Measurements from ENCODE around the gene RASAL2. TPM values are rescaled to one million over a fixed set of nuclear protein-coding genes. Genes with fewer than 3 reads are reported as not detected.

Gene RASAL2
- total and polyA plus RNA-seq, 2 donors (not counting 1 experiment from before 2014, with no cell fraction given), result 0.12 TPM; not detected in 1

GRCh38 chr1:178354816-178355215 lies 260.9 kb downstream of the RASAL2 start:
- 80% methylated on average over 1 of the region's 3 CpGs for WGBS (ENCODE audit: insufficient coverage)
- ChIA-PET POLR2A (no interaction called here), CTCF (no interaction called here)
- H3K36me3 ChIP-seq (replicated peaks in 1 of 2; ENCODE audit: control extremely low read depth in 1 of 2, control insufficient read depth in 1 of 2, extremely low read depth in 1 of 2, insufficient read depth in 2 of 2, low read length in 1 of 2), result no peaks in the 10 kb centered on the region
- no peak overlapping the region for H3K4me3 ChIP-seq (ENCODE audit: control extremely low read depth in 1 of 5, extremely low read depth in 1 of 5, insufficient read depth in 1 of 5, low read depth in 2 of 5, low read length in 4 of 5)
- no peaks in the 10 kb centered on the region for H3K4me1 ChIP-seq (ENCODE audit: control insufficient read depth in 2 of 2, insufficient read depth in 2 of 2, low read length in 2 of 2)
- H3K27me3 ChIP-seq (replicated peaks in 1 of 4; ENCODE audit: control extremely low read depth in 1 of 4, control insufficient read depth in 3 of 4, insufficient read depth in 4 of 4, low read length in 3 of 4), result no peaks in the 10 kb centered on the region
- DNase-seq (no peak), ATAC-seq (ENCODE audit: low read depth) (no peak)
- Mint-ChIP-seq H3K4me3 (no peak overlapping the region), H3K27me3 (peaks cover 7% of the 10 kb centered on the region), H3K27ac (no peak overlapping the region), H3K9me3 (ENCODE audit: insufficient read depth) (peaks cover 6% of the 10 kb centered on the region), H3K4me1 (no peaks in the 10 kb centered on the region)
- H3K9me3 ChIP-seq (ENCODE audit: control extremely low read depth in 1 of 3, control insufficient read depth in 2 of 3, insufficient read depth in 1 of 3, low read length in 2 of 3), result peaks cover 0 to 12% (median 9%) of the 10 kb centered on the region in 3 donors
- TF ChIP-seq CTCF (IDR thresholded peaks at IDR 0.05) (no peak), EZH2 (IDR thresholded peaks at IDR 0.05; ENCODE audit: borderline replicate concordance, insufficient read depth, low read depth, low read length, poor library complexity, severe bottlenecking) (no peak)
- H4K20me1 ChIP-seq (ENCODE audit: control insufficient read depth, insufficient read depth, low read length, poor library complexity, severe bottlenecking), result no peaks in the 10 kb centered on the region
- no peak overlapping the region for H3K9ac ChIP-seq (ENCODE audit: low read length)
- no peak overlapping the region for H3K4me2 ChIP-seq (replicated peaks; ENCODE audit: low read depth, low read length, poor library complexity, severe bottlenecking)
- intact Hi-C loops (cut with micrococcal nuclease), result no loop called here
- H3K27ac ChIP-seq (ENCODE audit: low read length in 2 of 2), result no peak overlapping the region
- no peak overlapping the region for H2AFZ ChIP-seq (ENCODE audit: insufficient read depth, low read depth, low read length, poor library complexity, severe bottlenecking)
- no peaks in the 10 kb centered on the region for H3K79me2 ChIP-seq (ENCODE audit: control insufficient read depth, insufficient read depth, low read length)

GRCh38 chr1:178356299-178356698 lies 262.4 kb downstream of the RASAL2 start:
- no peak overlapping the region for H3K4me3 ChIP-seq (ENCODE audit: control extremely low read depth in 1 of 5, extremely low read depth in 1 of 5, insufficient read depth in 1 of 5, low read depth in 2 of 5, low read length in 4 of 5)
- H3K4me1 ChIP-seq (ENCODE audit: control insufficient read depth in 2 of 2, insufficient read depth in 2 of 2, low read length in 2 of 2), result no peaks in the 10 kb centered on the region
- no peak overlapping the region for H3K9ac ChIP-seq (ENCODE audit: low read length)
- H3K36me3 ChIP-seq (replicated peaks in 1 of 2; ENCODE audit: control extremely low read depth in 1 of 2, control insufficient read depth in 1 of 2, extremely low read depth in 1 of 2, insufficient read depth in 2 of 2, low read length in 1 of 2), result no peaks in the 10 kb centered on the region
- no peaks in the 10 kb centered on the region for H4K20me1 ChIP-seq (ENCODE audit: control insufficient read depth, insufficient read depth, low read length, poor library complexity, severe bottlenecking)
- no peaks in the 10 kb centered on the region for H3K27me3 ChIP-seq (replicated peaks in 1 of 4; ENCODE audit: control extremely low read depth in 1 of 4, control insufficient read depth in 3 of 4, insufficient read depth in 4 of 4, low read length in 3 of 4)
- no peaks in the 10 kb centered on the region for H3K79me2 ChIP-seq (ENCODE audit: control insufficient read depth, insufficient read depth, low read length)
- Mint-ChIP-seq H3K4me3 (no peak overlapping the region), H3K27ac (no peak overlapping the region), H3K27me3 (peaks cover 4% of the 10 kb centered on the region), H3K9me3 (ENCODE audit: insufficient read depth) (peaks cover 6% of the 10 kb centered on the region), H3K4me1 (no peaks in the 10 kb centered on the region)
- H3K4me2 ChIP-seq (replicated peaks; ENCODE audit: low read depth, low read length, poor library complexity, severe bottlenecking), result no peak overlapping the region
- ChIA-PET POLR2A (no interaction called here), CTCF (no interaction called here)
- no peak overlapping the region for H2AFZ ChIP-seq (ENCODE audit: insufficient read depth, low read depth, low read length, poor library complexity, severe bottlenecking)
- peaks cover 0 to 12% (median 9%) of the 10 kb centered on the region in 3 donors for H3K9me3 ChIP-seq (ENCODE audit: control extremely low read depth in 1 of 3, control insufficient read depth in 2 of 3, insufficient read depth in 1 of 3, low read length in 2 of 3)
- TF ChIP-seq EZH2 (IDR thresholded peaks at IDR 0.05; ENCODE audit: borderline replicate concordance, insufficient read depth, low read depth, low read length, poor library complexity, severe bottlenecking) (no peak), CTCF (IDR thresholded peaks at IDR 0.05) (no peak)
- intact Hi-C loops (cut with micrococcal nuclease), result no loop called here
- DNase-seq (no peak), ATAC-seq (ENCODE audit: low read depth) (no peak)
- no CpG with 5 or more reads among the region's 1 CpG for WGBS (ENCODE audit: insufficient coverage)
- no peak overlapping the region for H3K27ac ChIP-seq (ENCODE audit: low read length in 2 of 2)
